ENCODE data around the gene SMAGP.
"Not testable (repeated sequence)": the region's sequence is repeated elsewhere in the genome, so short reads cannot be mapped to it uniquely, and the experiment has no call there.

SMAGP gene

GRCh38 chr12:51270067-51270950, at the start of gene SMAGP:
SMAGP (minus strand) TSS chr12:51270415; CDS start chr12:51269278, 1,137 bp downstream.
- DNase-seq, result no peak

GRCh38 chr12:51318846-51319599, 48.8 kb upstream of the SMAGP start:
- no peak for DNase-seq

GRCh38 chr12:51318057-51318806, 48.0 kb upstream of the SMAGP start:
- not testable (repeated sequence) for DNase-seq

- DNase-seq, result no peak
Measured at GRCh38 chr12:51311389-51311788, 41.2 kb upstream of the SMAGP start.

GRCh38 chr12:51307655-51308593, 37.7 kb upstream of the SMAGP start:
- no peak for DNase-seq

- no peak for DNase-seq
Measured at GRCh38 chr12:51306507-51306906, 36.3 kb upstream of the SMAGP start.

GRCh38 chr12:51300768-51301167, 30.6 kb upstream of the SMAGP start:
- not testable (repeated sequence) for DNase-seq

GRCh38 chr12:51295651-51296050, 25.4 kb upstream of the SMAGP start:
- DNase-seq, result no peak

GRCh38 chr12:51294097-51294496, 23.9 kb upstream of the SMAGP start:
- DNase-seq, result not testable (repeated sequence)

- no peak for DNase-seq
Measured at GRCh38 chr12:51293696-51294095, 23.5 kb upstream of the SMAGP start.

GRCh38 chr12:51291603-51292513, 21.6 kb upstream of the SMAGP start:
- not testable (repeated sequence) for DNase-seq

- no peak for DNase-seq
Measured at GRCh38 chr12:51285843-51286242, 15.6 kb upstream of the SMAGP start.

GRCh38 chr12:51281202-51281924, 11.1 kb upstream of the SMAGP start:
- DNase-seq, result no peak

GRCh38 chr12:51275088-51275487, 4.9 kb upstream of the SMAGP start:
- no peak for DNase-seq

GRCh38 chr12:51272810-51273209, 2.6 kb upstream of the SMAGP start:
- DNase-seq, result not testable (repeated sequence)

- DNase-seq, result no peak
Measured at GRCh38 chr12:51270951-51271518, 820 bp upstream of the SMAGP start.

GRCh38 chr12:51269174-51270066, 795 bp downstream of the SMAGP start:
- no peak for DNase-seq

- DNase-seq, result no peak
Measured at GRCh38 chr12:51265024-51265423, 5.2 kb downstream of the SMAGP start.

GRCh38 chr12:51264297-51264696, 5.9 kb downstream of the SMAGP start:
- no peak for DNase-seq
